PFSK-1 (cell line): ENCODE results near the gene RSPH1.

ENCODE experiments used
- POLR2AphosphoS5 ChIP-seq: IDR thresholded peaks from 2 replicates; pipeline ENCODE4 v1.6.1; 2012; ENCODE audit warnings: low read depth, mild to moderate bottlenecking, control low read depth, low read length, moderate library complexity
- SIN3A ChIP-seq: IDR thresholded peaks from 2 replicates; pipeline ENCODE4 v1.6.1; 2012; ENCODE audit warnings: mild to moderate bottlenecking, low read length, moderate library complexity, borderline replicate concordance; ENCODE audit not compliant: insufficient read depth
- TAF1 ChIP-seq: IDR thresholded peaks from 2 replicates; pipeline ENCODE4 v1.6.1; 2012; ENCODE audit warnings: low read length, control low read depth, borderline replicate concordance; ENCODE audit not compliant: insufficient read depth
- TF ChIP-seq, protein P1 (sequence below), 2 experiments: IDR thresholded peaks; 2 replicates each; pipeline versions ENCODE4 v1.6.1 to v1.8.0; 2011 to 2012; ENCODE audit warnings: low read depth in 2 of 2, low read length in 2 of 2, control low read depth in 1 of 2, inconsistent platforms in 1 of 2, mild to moderate bottlenecking in 1 of 2, moderate library complexity in 1 of 2; ENCODE audit not compliant: insufficient read depth in 1 of 2

DNA sequence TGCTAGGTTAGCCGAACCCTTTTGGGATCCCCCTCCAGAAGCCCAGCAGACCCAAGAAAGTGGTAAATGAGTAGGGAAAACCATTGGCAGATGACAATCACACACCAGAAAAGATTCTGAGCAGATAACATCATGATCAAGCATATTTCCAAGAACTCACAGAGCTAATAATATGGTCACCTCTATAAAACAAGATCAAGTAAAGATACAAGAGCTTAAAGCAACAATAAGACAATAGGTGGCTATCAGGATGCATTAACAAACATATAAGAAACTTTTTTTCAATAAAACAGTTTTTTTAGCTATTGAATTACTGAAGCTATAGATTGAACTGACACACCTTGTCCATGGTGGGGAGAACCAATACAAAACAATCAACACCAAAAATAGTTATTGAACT lies 63.3 kb downstream of the RSPH1 start:
- TF ChIP-seq TAF1 (no peak), POLR2AphosphoS5 (no peak), SIN3A (no peak)
- TF ChIP-seq, protein P1, sequence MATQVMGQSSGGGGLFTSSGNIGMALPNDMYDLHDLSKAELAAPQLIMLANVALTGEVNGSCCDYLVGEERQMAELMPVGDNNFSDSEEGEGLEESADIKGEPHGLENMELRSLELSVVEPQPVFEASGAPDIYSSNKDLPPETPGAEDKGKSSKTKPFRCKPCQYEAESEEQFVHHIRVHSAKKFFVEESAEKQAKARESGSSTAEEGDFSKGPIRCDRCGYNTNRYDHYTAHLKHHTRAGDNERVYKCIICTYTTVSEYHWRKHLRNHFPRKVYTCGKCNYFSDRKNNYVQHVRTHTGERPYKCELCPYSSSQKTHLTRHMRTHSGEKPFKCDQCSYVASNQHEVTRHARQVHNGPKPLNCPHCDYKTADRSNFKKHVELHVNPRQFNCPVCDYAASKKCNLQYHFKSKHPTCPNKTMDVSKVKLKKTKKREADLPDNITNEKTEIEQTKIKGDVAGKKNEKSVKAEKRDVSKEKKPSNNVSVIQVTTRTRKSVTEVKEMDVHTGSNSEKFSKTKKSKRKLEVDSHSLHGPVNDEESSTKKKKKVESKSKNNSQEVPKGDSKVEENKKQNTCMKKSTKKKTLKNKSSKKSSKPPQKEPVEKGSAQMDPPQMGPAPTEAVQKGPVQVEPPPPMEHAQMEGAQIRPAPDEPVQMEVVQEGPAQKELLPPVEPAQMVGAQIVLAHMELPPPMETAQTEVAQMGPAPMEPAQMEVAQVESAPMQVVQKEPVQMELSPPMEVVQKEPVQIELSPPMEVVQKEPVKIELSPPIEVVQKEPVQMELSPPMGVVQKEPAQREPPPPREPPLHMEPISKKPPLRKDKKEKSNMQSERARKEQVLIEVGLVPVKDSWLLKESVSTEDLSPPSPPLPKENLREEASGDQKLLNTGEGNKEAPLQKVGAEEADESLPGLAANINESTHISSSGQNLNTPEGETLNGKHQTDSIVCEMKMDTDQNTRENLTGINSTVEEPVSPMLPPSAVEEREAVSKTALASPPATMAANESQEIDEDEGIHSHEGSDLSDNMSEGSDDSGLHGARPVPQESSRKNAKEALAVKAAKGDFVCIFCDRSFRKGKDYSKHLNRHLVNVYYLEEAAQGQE (IDR thresholded peaks at IDR 0.05; ENCODE audit: insufficient read depth in 1 of 2, low read depth in 2 of 2, low read length in 2 of 2), result no peak
